ENCODE results near the gene COQ4. TPM values are rescaled to one million over a fixed set of nuclear protein-coding genes. Genes with fewer than 3 reads are reported as not detected.

COQ4 gene
- total and polyA plus RNA-seq, 4 donors = 12.8 to 53.3 (median 33.8) TPM

DNA sequence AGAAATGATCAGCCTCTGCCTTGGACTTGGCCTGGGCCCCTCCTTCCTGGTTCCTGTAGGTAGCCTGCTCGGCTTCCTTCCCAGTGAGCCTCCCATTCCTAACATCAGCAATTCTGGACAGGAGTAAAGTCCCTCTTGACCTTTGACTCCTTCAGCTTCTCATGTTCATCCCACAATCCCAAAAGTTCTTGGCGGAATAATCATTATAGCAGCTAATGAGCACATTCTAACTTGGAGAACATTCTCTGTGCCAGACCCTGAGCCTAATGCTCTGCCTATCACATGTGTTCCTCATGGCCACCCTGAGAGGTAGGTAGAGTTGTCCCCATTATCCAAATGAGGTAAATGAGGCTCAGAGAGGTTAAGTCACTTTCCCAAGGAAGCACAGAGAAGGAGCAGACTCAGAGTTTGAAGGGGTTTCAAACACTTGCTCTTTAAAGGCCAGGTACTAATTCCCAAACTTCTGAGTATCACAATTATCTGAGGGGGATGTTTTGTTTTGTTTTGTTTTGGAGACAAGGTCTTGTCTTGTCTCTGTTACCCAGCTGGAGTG, 25.3 kb upstream of the COQ4 start:
- Histone ChIP-seq H3K36me3 (ENCODE audit: control insufficient read depth in 4 of 4, insufficient read depth in 3 of 4, low read depth in 1 of 4, low read length in 3 of 4) (no peaks in the 10 kb centered on the region), H3K4me3 (ENCODE audit: low read depth in 1 of 3, low read length in 3 of 3) (no peak overlapping the region), H3K27me3 (ENCODE audit: control insufficient read depth in 4 of 4, insufficient read depth in 4 of 4, low read length in 3 of 4) (no peaks in the 10 kb centered on the region), H3K27ac (ENCODE audit: low read depth in 1 of 2, low read length in 2 of 2) (peak overlapping the region; percentile 68 to 93), H3K9ac (ENCODE audit: low read depth in 1 of 2, low read length in 2 of 2) (no peak overlapping the region), H3K4me1 (ENCODE audit: control insufficient read depth in 4 of 4, insufficient read depth in 4 of 4, low read length in 3 of 4) (peaks cover 2 to 16% (median 13%) of the 10 kb centered on the region in 4 donors), H3K9me3 (ENCODE audit: control insufficient read depth in 4 of 4, low read length in 3 of 4) (no peaks in the 10 kb centered on the region)
- WGBS = 76% methylated on average over 2 of the region's 2 CpGs
- TF ChIP-seq SP1 (IDR thresholded peaks at IDR 0.05) = no peak
- TF ChIP-seq FOXA1 (IDR thresholded peaks at IDR 0.05) = no peak
- TF ChIP-seq, protein P1, sequence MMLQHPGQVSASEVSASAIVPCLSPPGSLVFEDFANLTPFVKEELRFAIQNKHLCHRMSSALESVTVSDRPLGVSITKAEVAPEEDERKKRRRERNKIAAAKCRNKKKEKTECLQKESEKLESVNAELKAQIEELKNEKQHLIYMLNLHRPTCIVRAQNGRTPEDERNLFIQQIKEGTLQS (IDR thresholded peaks at IDR 0.05) = no peak
- TF ChIP-seq NR2F2 (IDR thresholded peaks at IDR 0.05) = peak; percentile 35
- TF ChIP-seq YY1 (IDR thresholded peaks at IDR 0.05) = no peak
- TF ChIP-seq HNF4G (IDR thresholded peaks at IDR 0.05) = peak; percentile 26
- TF ChIP-seq, protein P2, sequence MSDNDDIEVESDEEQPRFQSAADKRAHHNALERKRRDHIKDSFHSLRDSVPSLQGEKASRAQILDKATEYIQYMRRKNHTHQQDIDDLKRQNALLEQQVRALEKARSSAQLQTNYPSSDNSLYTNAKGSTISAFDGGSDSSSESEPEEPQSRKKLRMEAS (IDR thresholded peaks at IDR 0.05) = no peak
- peak; percentile 60 to 64 for TF ChIP-seq HNF4A (conservative IDR thresholded peaks at IDR 0.05)
- peak in 1 of 2 donors; percentile 16 for TF ChIP-seq EGR1 (IDR thresholded peaks at IDR 0.05; ENCODE audit: low read depth in 2 of 2)
- TF ChIP-seq, protein P3, sequence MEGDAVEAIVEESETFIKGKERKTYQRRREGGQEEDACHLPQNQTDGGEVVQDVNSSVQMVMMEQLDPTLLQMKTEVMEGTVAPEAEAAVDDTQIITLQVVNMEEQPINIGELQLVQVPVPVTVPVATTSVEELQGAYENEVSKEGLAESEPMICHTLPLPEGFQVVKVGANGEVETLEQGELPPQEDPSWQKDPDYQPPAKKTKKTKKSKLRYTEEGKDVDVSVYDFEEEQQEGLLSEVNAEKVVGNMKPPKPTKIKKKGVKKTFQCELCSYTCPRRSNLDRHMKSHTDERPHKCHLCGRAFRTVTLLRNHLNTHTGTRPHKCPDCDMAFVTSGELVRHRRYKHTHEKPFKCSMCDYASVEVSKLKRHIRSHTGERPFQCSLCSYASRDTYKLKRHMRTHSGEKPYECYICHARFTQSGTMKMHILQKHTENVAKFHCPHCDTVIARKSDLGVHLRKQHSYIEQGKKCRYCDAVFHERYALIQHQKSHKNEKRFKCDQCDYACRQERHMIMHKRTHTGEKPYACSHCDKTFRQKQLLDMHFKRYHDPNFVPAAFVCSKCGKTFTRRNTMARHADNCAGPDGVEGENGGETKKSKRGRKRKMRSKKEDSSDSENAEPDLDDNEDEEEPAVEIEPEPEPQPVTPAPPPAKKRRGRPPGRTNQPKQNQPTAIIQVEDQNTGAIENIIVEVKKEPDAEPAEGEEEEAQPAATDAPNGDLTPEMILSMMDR (IDR thresholded peaks at IDR 0.05; ENCODE audit: low read depth, low read length, missing input control) = no peak
- no peak for TF ChIP-seq FOXA2 (IDR thresholded peaks at IDR 0.05)
- TF ChIP-seq, protein P4, sequence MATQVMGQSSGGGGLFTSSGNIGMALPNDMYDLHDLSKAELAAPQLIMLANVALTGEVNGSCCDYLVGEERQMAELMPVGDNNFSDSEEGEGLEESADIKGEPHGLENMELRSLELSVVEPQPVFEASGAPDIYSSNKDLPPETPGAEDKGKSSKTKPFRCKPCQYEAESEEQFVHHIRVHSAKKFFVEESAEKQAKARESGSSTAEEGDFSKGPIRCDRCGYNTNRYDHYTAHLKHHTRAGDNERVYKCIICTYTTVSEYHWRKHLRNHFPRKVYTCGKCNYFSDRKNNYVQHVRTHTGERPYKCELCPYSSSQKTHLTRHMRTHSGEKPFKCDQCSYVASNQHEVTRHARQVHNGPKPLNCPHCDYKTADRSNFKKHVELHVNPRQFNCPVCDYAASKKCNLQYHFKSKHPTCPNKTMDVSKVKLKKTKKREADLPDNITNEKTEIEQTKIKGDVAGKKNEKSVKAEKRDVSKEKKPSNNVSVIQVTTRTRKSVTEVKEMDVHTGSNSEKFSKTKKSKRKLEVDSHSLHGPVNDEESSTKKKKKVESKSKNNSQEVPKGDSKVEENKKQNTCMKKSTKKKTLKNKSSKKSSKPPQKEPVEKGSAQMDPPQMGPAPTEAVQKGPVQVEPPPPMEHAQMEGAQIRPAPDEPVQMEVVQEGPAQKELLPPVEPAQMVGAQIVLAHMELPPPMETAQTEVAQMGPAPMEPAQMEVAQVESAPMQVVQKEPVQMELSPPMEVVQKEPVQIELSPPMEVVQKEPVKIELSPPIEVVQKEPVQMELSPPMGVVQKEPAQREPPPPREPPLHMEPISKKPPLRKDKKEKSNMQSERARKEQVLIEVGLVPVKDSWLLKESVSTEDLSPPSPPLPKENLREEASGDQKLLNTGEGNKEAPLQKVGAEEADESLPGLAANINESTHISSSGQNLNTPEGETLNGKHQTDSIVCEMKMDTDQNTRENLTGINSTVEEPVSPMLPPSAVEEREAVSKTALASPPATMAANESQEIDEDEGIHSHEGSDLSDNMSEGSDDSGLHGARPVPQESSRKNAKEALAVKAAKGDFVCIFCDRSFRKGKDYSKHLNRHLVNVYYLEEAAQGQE (IDR thresholded peaks at IDR 0.05) = no peak
- no peak for TF ChIP-seq JUND (IDR thresholded peaks at IDR 0.05)
- no peak for TF ChIP-seq RXRA (IDR thresholded peaks at IDR 0.05)
- TF ChIP-seq, protein P5, sequence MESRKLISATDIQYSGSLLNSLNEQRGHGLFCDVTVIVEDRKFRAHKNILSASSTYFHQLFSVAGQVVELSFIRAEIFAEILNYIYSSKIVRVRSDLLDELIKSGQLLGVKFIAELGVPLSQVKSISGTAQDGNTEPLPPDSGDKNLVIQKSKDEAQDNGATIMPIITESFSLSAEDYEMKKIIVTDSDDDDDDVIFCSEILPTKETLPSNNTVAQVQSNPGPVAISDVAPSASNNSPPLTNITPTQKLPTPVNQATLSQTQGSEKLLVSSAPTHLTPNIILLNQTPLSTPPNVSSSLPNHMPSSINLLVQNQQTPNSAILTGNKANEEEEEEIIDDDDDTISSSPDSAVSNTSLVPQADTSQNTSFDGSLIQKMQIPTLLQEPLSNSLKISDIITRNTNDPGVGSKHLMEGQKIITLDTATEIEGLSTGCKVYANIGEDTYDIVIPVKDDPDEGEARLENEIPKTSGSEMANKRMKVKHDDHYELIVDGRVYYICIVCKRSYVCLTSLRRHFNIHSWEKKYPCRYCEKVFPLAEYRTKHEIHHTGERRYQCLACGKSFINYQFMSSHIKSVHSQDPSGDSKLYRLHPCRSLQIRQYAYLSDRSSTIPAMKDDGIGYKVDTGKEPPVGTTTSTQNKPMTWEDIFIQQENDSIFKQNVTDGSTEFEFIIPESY (IDR thresholded peaks at IDR 0.05) = no peak
- TF ChIP-seq RAD21 (IDR thresholded peaks at IDR 0.05) = no peak
- peak in 1 of 2 donors; percentile 32 for TF ChIP-seq GABPA (IDR thresholded peaks at IDR 0.05 in 1 of 2, conservative IDR thresholded peaks at IDR 0.05 in 1 of 2)
- TF ChIP-seq TAF1 (conservative IDR thresholded peaks at IDR 0.05) = no peak
- no peak for DNase-seq (ENCODE audit: low spot score)
